NCI-H446 (cell line): ENCODE results near the gene SNCB.

Source experiments
- DNase-seq, 2 experiments: peaks; one replicate each; lab custom pipeline; 2025; lab: John Stamatoyannopoulos, UW

SNCB gene

GRCh38 chr5:176629853-176630680 lies at the start of gene SNCB, which contains the start of gene EIF4E1B:
Gene SNCB, minus strand, starts transcription at chr5:176630534. Its CDS starts 880 bp downstream, at chr5:176629654.
Gene EIF4E1B, plus strand, starts transcription at chr5:176630675. Its CDS starts 12,113 bp downstream, at chr5:176642788.
- DNase-seq: peak in 1 of 2 experiments; percentile 60

- DNase-seq: no peak
Measured at GRCh38 chr5:176679365-176680225, 49.3 kb upstream of the SNCB start.

- DNase-seq: peak in 1 of 2 experiments; percentile 43
Measured at GRCh38 chr5:176678584-176678983, 48.2 kb upstream of the SNCB start.

GRCh38 chr5:176677209-176677939 lies 47.0 kb upstream of the SNCB start:
- DNase-seq: peak; percentile 90 to 97

- DNase-seq: no peak
Measured at GRCh38 chr5:176676361-176676824, 46.1 kb upstream of the SNCB start.

GRCh38 chr5:176675676-176676360 lies 45.5 kb upstream of the SNCB start:
- peak; percentile 28 to 54 for DNase-seq

GRCh38 chr5:176674799-176675198 lies 44.5 kb upstream of the SNCB start:
- DNase-seq: no peak

- DNase-seq: no peak
Measured at GRCh38 chr5:176673651-176674583, 43.6 kb upstream of the SNCB start.

GRCh38 chr5:176671890-176672747 lies 41.8 kb upstream of the SNCB start:
- DNase-seq: no peak

- no peak for DNase-seq
Measured at GRCh38 chr5:176671399-176671798, 41.1 kb upstream of the SNCB start.

GRCh38 chr5:176670449-176670848 lies 40.1 kb upstream of the SNCB start:
- peak in 1 of 2 experiments; percentile 63 for DNase-seq

GRCh38 chr5:176667637-176668036 lies 37.3 kb upstream of the SNCB start:
- DNase-seq: no peak

- DNase-seq: no peak
Measured at GRCh38 chr5:176665517-176665916, 35.2 kb upstream of the SNCB start.

- DNase-seq: no peak
Measured at GRCh38 chr5:176664886-176665285, 34.6 kb upstream of the SNCB start.

- DNase-seq: no peak
Measured at GRCh38 chr5:176664479-176664878, 34.1 kb upstream of the SNCB start.

GRCh38 chr5:176663566-176663965 lies 33.2 kb upstream of the SNCB start:
- no peak for DNase-seq

- DNase-seq: no peak
Measured at GRCh38 chr5:176662371-176663333, 32.3 kb upstream of the SNCB start.

GRCh38 chr5:176661676-176662075 lies 31.3 kb upstream of the SNCB start:
- DNase-seq: no peak
